ENCODE results near the gene RSPO1.
A peak's percentile ranks its signal among the peaks of the same experiment; 100 is the strongest.

The RSPO1 gene

DNA sequence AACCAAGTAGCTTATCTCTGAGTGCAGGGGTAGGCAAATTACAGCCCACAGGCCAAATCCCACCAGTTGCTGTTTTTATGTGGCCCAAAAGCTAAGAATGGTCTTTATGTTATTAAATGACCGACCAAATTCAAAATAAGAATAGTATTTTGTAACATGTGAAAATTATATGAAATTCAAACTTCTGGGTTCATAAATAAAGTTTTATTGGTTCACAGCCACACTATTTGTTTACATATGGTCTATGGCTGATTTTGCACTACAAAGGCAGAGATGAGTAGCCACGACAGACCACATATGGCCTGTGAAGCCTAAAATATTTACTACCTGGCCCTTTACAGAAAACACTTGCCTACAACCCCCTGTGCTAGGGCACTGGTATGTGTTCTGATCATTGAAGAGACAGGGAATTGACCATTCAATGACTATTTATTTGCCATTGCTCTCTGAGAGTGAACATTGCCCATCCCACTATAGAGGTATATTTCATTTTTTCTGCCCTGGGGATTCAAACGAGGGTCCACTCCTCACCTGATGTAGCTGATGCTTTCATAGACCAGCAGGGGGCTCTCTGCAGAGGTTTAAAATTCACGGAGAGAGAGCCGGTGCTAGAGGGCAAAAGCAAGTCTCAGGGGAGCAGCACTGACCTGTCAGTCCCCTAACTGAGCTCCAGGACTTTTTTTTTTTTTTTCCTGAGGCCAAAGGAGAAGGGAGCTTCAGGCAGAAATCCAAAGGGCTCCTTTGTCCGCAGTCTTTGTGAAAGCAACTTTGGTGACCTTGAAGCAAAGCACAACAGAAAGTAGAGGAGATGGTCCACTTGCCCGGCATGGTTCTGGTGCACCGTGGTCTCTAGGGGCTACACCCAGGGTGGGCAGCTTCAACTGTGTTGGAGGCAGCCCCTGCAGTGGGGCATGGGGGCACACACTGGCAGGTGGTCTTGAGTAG is 31.7 kb downstream of the RSPO1 start:
- H2AFZ ChIP-seq (ENCODE audit: low read length) = no peak overlapping the region
- no peak for TF ChIP-seq EZH2 (IDR thresholded peaks at IDR 0.05; ENCODE audit: borderline replicate concordance, low read length)
- TF ChIP-seq, protein P1, sequence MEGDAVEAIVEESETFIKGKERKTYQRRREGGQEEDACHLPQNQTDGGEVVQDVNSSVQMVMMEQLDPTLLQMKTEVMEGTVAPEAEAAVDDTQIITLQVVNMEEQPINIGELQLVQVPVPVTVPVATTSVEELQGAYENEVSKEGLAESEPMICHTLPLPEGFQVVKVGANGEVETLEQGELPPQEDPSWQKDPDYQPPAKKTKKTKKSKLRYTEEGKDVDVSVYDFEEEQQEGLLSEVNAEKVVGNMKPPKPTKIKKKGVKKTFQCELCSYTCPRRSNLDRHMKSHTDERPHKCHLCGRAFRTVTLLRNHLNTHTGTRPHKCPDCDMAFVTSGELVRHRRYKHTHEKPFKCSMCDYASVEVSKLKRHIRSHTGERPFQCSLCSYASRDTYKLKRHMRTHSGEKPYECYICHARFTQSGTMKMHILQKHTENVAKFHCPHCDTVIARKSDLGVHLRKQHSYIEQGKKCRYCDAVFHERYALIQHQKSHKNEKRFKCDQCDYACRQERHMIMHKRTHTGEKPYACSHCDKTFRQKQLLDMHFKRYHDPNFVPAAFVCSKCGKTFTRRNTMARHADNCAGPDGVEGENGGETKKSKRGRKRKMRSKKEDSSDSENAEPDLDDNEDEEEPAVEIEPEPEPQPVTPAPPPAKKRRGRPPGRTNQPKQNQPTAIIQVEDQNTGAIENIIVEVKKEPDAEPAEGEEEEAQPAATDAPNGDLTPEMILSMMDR (IDR thresholded peaks at IDR 0.05; ENCODE audit: low read length) = peak; percentile 80

DNA sequence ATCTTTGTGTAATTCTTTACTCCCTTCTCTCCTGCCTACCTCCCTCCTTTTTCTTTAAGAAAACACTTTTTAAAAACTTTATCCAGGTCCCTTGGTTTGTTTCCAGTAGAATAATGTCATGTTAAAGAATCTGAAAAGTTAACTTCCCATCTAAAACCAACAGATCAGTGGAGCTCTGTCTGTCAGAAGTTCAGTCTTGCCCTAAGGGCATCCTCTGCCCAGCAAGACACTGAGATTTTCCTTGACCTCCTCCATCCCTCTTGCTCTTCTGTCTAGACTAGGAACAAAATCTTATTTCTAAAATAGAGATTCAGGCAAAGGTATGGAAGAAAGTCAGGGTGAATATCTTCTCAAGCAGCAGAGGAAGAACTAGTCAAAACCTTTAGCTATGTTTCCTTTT is 33.3 kb downstream of the RSPO1 start:
- H3K9ac ChIP-seq (ENCODE audit: low read length) = no peak overlapping the region
- no peaks in the 10 kb centered on the region for H3K36me3 ChIP-seq (ENCODE audit: insufficient read depth, low read length)
- TF ChIP-seq EZH2 (IDR thresholded peaks at IDR 0.05; ENCODE audit: borderline replicate concordance, low read length) = no peak
- TF ChIP-seq, protein P1 (IDR thresholded peaks at IDR 0.05; ENCODE audit: low read length) = no peak
- no peaks in the 10 kb centered on the region for H3K9me3 ChIP-seq (ENCODE audit: low read length)
- no peaks in the 10 kb centered on the region for H3K4me1 ChIP-seq (ENCODE audit: insufficient read depth, low read length, severe bottlenecking)
- H3K9me2 ChIP-seq (ENCODE audit: low read depth, low read length) = no peaks in the 10 kb centered on the region
- H3K4me2 ChIP-seq (ENCODE audit: low read length) = no peak overlapping the region
- no peaks in the 10 kb centered on the region for H3F3A ChIP-seq (ENCODE audit: insufficient read depth, low read length)
- no peak overlapping the region for H3K4me3 ChIP-seq (ENCODE audit: low read depth, low read length, poor library complexity, severe bottlenecking)
- H4K20me1 ChIP-seq (ENCODE audit: insufficient read depth, low read length) = no peaks in the 10 kb centered on the region
- no peaks in the 10 kb centered on the region for H3K27me3 ChIP-seq (ENCODE audit: insufficient read depth, low read length)
- H3K27ac ChIP-seq (ENCODE audit: low read depth, low read length, poor library complexity, severe bottlenecking) = no peak overlapping the region
- H3K79me2 ChIP-seq (ENCODE audit: insufficient read depth, low read length) = no peaks in the 10 kb centered on the region
- H2AFZ ChIP-seq (ENCODE audit: low read length) = no peak overlapping the region

More for the DNA sequence above, 31.7 kb downstream of the RSPO1 start:
- Histone ChIP-seq H3K27me3 (ENCODE audit: insufficient read depth, low read length) (peaks cover 8% of the 10 kb centered on the region; the same call in 1 of the 2 replicates), H4K20me1 (ENCODE audit: insufficient read depth, low read length) (no peaks in the 10 kb centered on the region), H3F3A (ENCODE audit: insufficient read depth, low read length) (no peaks in the 10 kb centered on the region), H3K79me2 (ENCODE audit: insufficient read depth, low read length) (no peaks in the 10 kb centered on the region), H3K4me1 (ENCODE audit: insufficient read depth, low read length, severe bottlenecking) (no peaks in the 10 kb centered on the region), H3K4me2 (ENCODE audit: low read length) (no peak overlapping the region), H3K4me3 (ENCODE audit: low read depth, low read length, poor library complexity, severe bottlenecking) (no peak overlapping the region), H3K9ac (ENCODE audit: low read length) (no peak overlapping the region), H3K9me3 (ENCODE audit: low read length) (no peaks in the 10 kb centered on the region), H3K9me2 (ENCODE audit: low read depth, low read length) (no peaks in the 10 kb centered on the region), H3K27ac (ENCODE audit: low read depth, low read length, poor library complexity, severe bottlenecking) (no peak overlapping the region), H3K36me3 (ENCODE audit: insufficient read depth, low read length) (no peaks in the 10 kb centered on the region)

DNA sequence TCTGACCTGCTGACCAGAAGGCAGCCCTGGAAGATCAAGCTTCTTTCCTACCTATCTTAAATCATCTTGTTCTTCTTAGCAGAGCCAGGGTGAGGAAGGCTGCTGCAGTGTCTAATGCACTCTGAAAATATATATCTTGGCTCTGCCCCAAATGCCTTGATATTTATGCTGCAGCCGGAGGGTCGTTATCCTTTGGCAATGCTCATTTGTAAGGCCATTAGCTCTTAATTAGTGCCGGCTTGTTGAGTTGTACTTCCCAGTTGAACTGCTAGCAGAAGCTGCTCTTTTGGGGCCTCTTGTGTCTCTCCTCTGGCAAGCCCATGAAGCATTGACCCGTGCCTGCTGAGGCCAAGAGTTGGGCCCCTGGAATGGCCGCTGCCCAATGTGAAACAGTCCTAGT is 34.8 kb downstream of the RSPO1 start:
- Histone ChIP-seq H4K20me1 (ENCODE audit: insufficient read depth, low read length) (no peaks in the 10 kb centered on the region), H3K9me3 (ENCODE audit: low read length) (no peaks in the 10 kb centered on the region), H3K27me3 (ENCODE audit: insufficient read depth, low read length) (no peaks in the 10 kb centered on the region), H3K27ac (ENCODE audit: low read depth, low read length, poor library complexity, severe bottlenecking) (no peak overlapping the region), H3K9ac (ENCODE audit: low read length) (no peak overlapping the region), H3K79me2 (ENCODE audit: insufficient read depth, low read length) (peaks cover 6% of the 10 kb centered on the region), H2AFZ (ENCODE audit: low read length) (no peak overlapping the region), H3K9me2 (ENCODE audit: low read depth, low read length) (no peaks in the 10 kb centered on the region), H3K4me3 (ENCODE audit: low read depth, low read length, poor library complexity, severe bottlenecking) (no peak overlapping the region), H3K36me3 (ENCODE audit: insufficient read depth, low read length) (no peaks in the 10 kb centered on the region), H3K4me1 (ENCODE audit: insufficient read depth, low read length, severe bottlenecking) (peaks cover 5% of the 10 kb centered on the region), H3F3A (ENCODE audit: insufficient read depth, low read length) (no peaks in the 10 kb centered on the region), H3K4me2 (ENCODE audit: low read length) (no peak overlapping the region)
- TF ChIP-seq, protein P1 (IDR thresholded peaks at IDR 0.05; ENCODE audit: low read length) = no peak
- no peak for TF ChIP-seq EZH2 (IDR thresholded peaks at IDR 0.05; ENCODE audit: borderline replicate concordance, low read length)

Measured in OCI-LY1 (cell line).